Kidney (tissue), 14 donors: ENCODE measurements around the gene TBC1D9B. TPM values are rescaled to one million over a fixed set of nuclear protein-coding genes. Genes with fewer than 3 reads are reported as not detected.

Experiments used
- DNase-seq, 5 donors: peaks; one replicate each; pipeline ENCODE4 v3.0.0-alpha.2; 2013 to 2020
- FAIRE-seq: peaks from 2 replicates; lab custom pipeline; 2012; peaks lifted over from hg19 to GRCh38; lab: Jason Lieb, UNC
- H3K27ac ChIP-seq, 2 donors: one replicate each; pipeline ENCODE4 v1.7.0; 2013; ENCODE audit warnings: low read depth in 2 of 2, low read length in 2 of 2, inconsistent platforms in 1 of 2
- H3K27me3 ChIP-seq: one replicate; pipeline ENCODE4 v1.7.1; 2013; ENCODE audit warnings: low read length, inconsistent platforms; ENCODE audit not compliant: control insufficient read depth, insufficient read depth
- H3K36me3 ChIP-seq, 3 donors: one replicate each; pipeline versions ENCODE4 v1.7.0 to v1.7.1; 2013; ENCODE audit warnings: low read length in 3 of 3, control low read depth in 1 of 3, inconsistent platforms in 1 of 3; ENCODE audit not compliant: insufficient read depth in 3 of 3, control insufficient read depth in 2 of 3
- H3K4me1 ChIP-seq, 3 donors: one replicate each; pipeline versions ENCODE4 v1.7.0 to v1.7.1; 2013; ENCODE audit warnings: low read length in 3 of 3, inconsistent platforms in 1 of 3, low read depth in 1 of 3; ENCODE audit not compliant: control insufficient read depth in 2 of 3, insufficient read depth in 2 of 3
- H3K4me3 ChIP-seq, 3 donors: one replicate each; pipeline versions ENCODE4 v1.7.0 to v1.8.1; 2013; ENCODE audit warnings: low read length in 3 of 3, control low read depth in 1 of 3, inconsistent platforms in 1 of 3
- H3K9ac ChIP-seq, 3 donors: one replicate each; pipeline versions ENCODE4 v1.7.0 to v1.7.1; 2013; ENCODE audit warnings: low read length in 3 of 3, control low read depth in 1 of 3, inconsistent platforms in 1 of 3
- H3K9me3 ChIP-seq, 3 donors: one replicate each; pipeline versions ENCODE4 v1.7.0 to v1.7.1; 2013; ENCODE audit warnings: low read length in 3 of 3, control low read depth in 1 of 3, inconsistent platforms in 1 of 3; ENCODE audit not compliant: control insufficient read depth in 2 of 3, insufficient read depth in 1 of 3
- CTCF ChIP-seq: IDR thresholded peaks from 3 replicates; pipeline ENCODE4 v1.5.1; 2012; ENCODE audit warnings: mild to moderate bottlenecking, moderate library complexity, borderline replicate concordance; ENCODE audit not compliant: insufficient read depth; ENCODE audit errors: extremely low read depth
- intact Hi-C: fragments of 100-400 bp; cut with DNase I; formaldehyde crosslinking; loops from one replicate; pipeline ENCODE4 v1.11.1; 2022
- polyA plus RNA-seq: library from polyadenylated mRNA; stranded (reverse); fragments of 350-450 nt; fragmentation: Illumina TruSeq; extraction: RNeasy Lipid Tissue Mini Kit (QIAGEN cat#74804); gene quantifications from one replicate; pipeline ENCODE4 v1.2.3, GENCODE V29; 2014; ENCODE audit warnings: low read depth, low replicate concordance; ENCODE audit not compliant: insufficient read depth
- total RNA-seq: library from RNA; stranded (reverse); fragmentation: NEBNext Ultra II Directional; extraction: Animal tissue kit (Norgen Biotek cat#: 25700); gene quantifications from one replicate; pipeline ENCODE4 v1.2.1, GENCODE V29; 2021
- donor health status: control.
- donor health status: control.
- donor health status: control.
- donor health status: control.
- donor health status: control.
- donor health status: DM: yes; HTN: yes; CAD: no.
- donor health status: Normal renal cell carcinoma (clear cell type).

TBC1D9B gene
- total and polyA plus RNA-seq, 2 donors from 2014 or later: 49.5 to 117 TPM

GRCh38 chr5:179889885-179890284, 17.8 kb downstream of the TBC1D9B start:
- DNase-seq: no peak
- intact Hi-C loops: no loop called here
- no peak overlapping the region for H3K4me3 ChIP-seq
- H3K27me3 ChIP-seq: no peaks in the 10 kb centered on the region
- H3K36me3 ChIP-seq: peaks cover under 1 to 56% (median 46%) of the 10 kb centered on the region in 3 donors
- no peaks in the 10 kb centered on the region for H3K4me1 ChIP-seq
- no peaks in the 10 kb centered on the region for H3K9me3 ChIP-seq
- H3K27ac ChIP-seq: no peak overlapping the region
- H3K9ac ChIP-seq: no peak overlapping the region
- FAIRE-seq: no peak
- TF ChIP-seq CTCF: no peak

GRCh38 chr5:179887802-179888201, 19.9 kb downstream of the TBC1D9B start:
- intact Hi-C loops: no loop called here
- TF ChIP-seq CTCF: no peak
- Histone ChIP-seq H3K4me3 (no peak overlapping the region), H3K27ac (no peak overlapping the region), H3K4me1 (no peaks in the 10 kb centered on the region), H3K36me3 (peaks cover 7 to 58% (median 44%) of the 10 kb centered on the region in 3 donors), H3K9me3 (peaks cover 0 to 5% (median 0%) of the 10 kb centered on the region in 3 donors), H3K27me3 (no peaks in the 10 kb centered on the region), H3K9ac (no peak overlapping the region)
- FAIRE-seq: no peak
- peak in 1 of 5 donors; percentile 15 for DNase-seq

- peaks cover 7 to 51% (median 38%) of the 10 kb centered on the region in 3 donors for H3K36me3 ChIP-seq
- intact Hi-C loops: no loop called here
Measured at GRCh38 chr5:179887095-179887494, 20.6 kb downstream of the TBC1D9B start.

More at GRCh38 chr5:179887095-179887494, 20.6 kb downstream of the TBC1D9B start:
- DNase-seq (peak in 1 of 5 donors; percentile 18), FAIRE-seq (no peak)
- Histone ChIP-seq H3K27me3 (no peaks in the 10 kb centered on the region), H3K27ac (no peak overlapping the region), H3K9ac (no peak overlapping the region), H3K4me1 (no peaks in the 10 kb centered on the region), H3K4me3 (no peak overlapping the region), H3K9me3 (peaks cover 0 to 5% (median 0%) of the 10 kb centered on the region in 3 donors)
- no peak for TF ChIP-seq CTCF
